Mesenchymal stem cell (in vitro differentiated cells and primary cell): ENCODE measurements around the gene SARDH.

ENCODE experiments used
- DNase-seq: peaks from one replicate; pipeline ENCODE4 v3.0.0-alpha.2; 2013
- H2AFZ ChIP-seq: one replicate; pipeline ENCODE4 v1.6.1; 2013; ENCODE audit warnings: low read depth, mild to moderate bottlenecking, control low read depth, inconsistent platforms, low read length, moderate library complexity
- H2AK5ac ChIP-seq: 2 replicates; pipeline ENCODE4 v1.6.1; 2013; ENCODE audit warnings: low read length, moderate library complexity, mild to moderate bottlenecking, inconsistent platforms; ENCODE audit not compliant: severe bottlenecking
- H2BK120ac ChIP-seq: one replicate; pipeline ENCODE4 v1.6.1; 2013; ENCODE audit warnings: low read depth, mild to moderate bottlenecking, inconsistent platforms, low read length, moderate library complexity
- H2BK12ac ChIP-seq, 2 experiments: one replicate each; pipeline ENCODE4 v1.6.1; 2013; ENCODE audit warnings: inconsistent platforms in 2 of 2, low read length in 2 of 2, mild to moderate bottlenecking in 2 of 2, moderate library complexity in 2 of 2, control low read depth in 1 of 2
- H2BK15ac ChIP-seq: one replicate; pipeline ENCODE4 v1.6.1; 2013; ENCODE audit warnings: mild to moderate bottlenecking, low read depth, inconsistent platforms; ENCODE audit not compliant: poor library complexity, severe bottlenecking
- H2BK5ac ChIP-seq: 2 replicates; pipeline ENCODE4 v1.6.1; 2013; ENCODE audit warnings: low read depth, mild to moderate bottlenecking, low read length, control low read depth, inconsistent platforms; ENCODE audit not compliant: poor library complexity, severe bottlenecking
- H3K14ac ChIP-seq, 2 experiments: one replicate each; pipeline ENCODE4 v1.6.1; 2013; ENCODE audit warnings: inconsistent platforms in 2 of 2, low read length in 2 of 2, control low read depth in 1 of 2, mild to moderate bottlenecking in 1 of 2, moderate library complexity in 1 of 2
- H3K18ac ChIP-seq, 2 experiments: one replicate each; pipeline ENCODE4 v1.6.1; 2013; ENCODE audit warnings: inconsistent platforms in 2 of 2, low read length in 2 of 2, control low read depth in 1 of 2, low read depth in 1 of 2, mild to moderate bottlenecking in 1 of 2
- H3K23ac ChIP-seq, 2 experiments: one replicate each; pipeline ENCODE4 v1.6.1; 2013; ENCODE audit warnings: inconsistent platforms in 2 of 2, low read length in 2 of 2, mild to moderate bottlenecking in 2 of 2, moderate library complexity in 2 of 2, control low read depth in 1 of 2
- H3K27ac ChIP-seq: 2 replicates; pipeline ENCODE4 v1.5.1; 2013; ENCODE audit warnings: mild to moderate bottlenecking, moderate library complexity, low read length, control low read depth, inconsistent platforms; ENCODE audit not compliant: poor library complexity, severe bottlenecking
- H3K27me3 ChIP-seq, 2 experiments: 2 replicates each; pipeline versions ENCODE4 v1.6.1 to v1.7.0; 2013; ENCODE audit warnings: low read length in 2 of 2, mild to moderate bottlenecking in 2 of 2, moderate library complexity in 2 of 2, control low read depth in 1 of 2, inconsistent platforms in 1 of 2; ENCODE audit not compliant: control insufficient read depth in 1 of 2, insufficient read depth in 1 of 2
- H3K36me3 ChIP-seq, 2 experiments: 2 replicates each; pipeline versions ENCODE4 v1.6.1 to v1.7.0; 2013; ENCODE audit warnings: low read length in 2 of 2, control low read depth in 1 of 2, inconsistent platforms in 1 of 2, low read depth in 1 of 2, mild to moderate bottlenecking in 1 of 2; ENCODE audit not compliant: insufficient read depth in 2 of 2, control insufficient read depth in 1 of 2
- H3K4ac ChIP-seq, 2 experiments: one replicate each; pipeline ENCODE4 v1.6.1; 2013; ENCODE audit warnings: inconsistent platforms in 2 of 2, low read length in 2 of 2, mild to moderate bottlenecking in 2 of 2, moderate library complexity in 2 of 2, control low read depth in 1 of 2, low read depth in 1 of 2
- H3K4me1 ChIP-seq: 2 replicates; pipeline ENCODE4 v1.6.1; 2013; ENCODE audit warnings: low read depth, low read length, control low read depth; ENCODE audit not compliant: control insufficient read depth, insufficient read depth
- H3K4me2 ChIP-seq: 2 replicates; pipeline ENCODE4 v1.6.1; 2013; ENCODE audit warnings: low read length, mild to moderate bottlenecking, inconsistent platforms; ENCODE audit not compliant: poor library complexity, severe bottlenecking
- H3K4me3 ChIP-seq, 2 experiments: 2 replicates each; pipeline versions ENCODE4 v1.5.1 to v1.7.0; 2013; ENCODE audit warnings: low read length in 2 of 2, mild to moderate bottlenecking in 2 of 2, control low read depth in 1 of 2, low read depth in 1 of 2; ENCODE audit not compliant: insufficient read depth in 1 of 2
- H3K79me1 ChIP-seq: replicated peaks from 2 replicates; pipeline ENCODE4 v1.6.1; 2013; ENCODE audit warnings: mild to moderate bottlenecking, control low read depth, low read length, inconsistent platforms; ENCODE audit not compliant: poor library complexity, severe bottlenecking
- H3K9ac ChIP-seq: 2 replicates; pipeline ENCODE4 v1.7.0; 2013; ENCODE audit warnings: mild to moderate bottlenecking, low read length, moderate library complexity
- H3K9me3 ChIP-seq: 2 replicates; pipeline ENCODE4 v1.7.0; 2013; ENCODE audit warnings: mild to moderate bottlenecking, low read length; ENCODE audit not compliant: control insufficient read depth
- H4K8ac ChIP-seq: one replicate; pipeline ENCODE4 v1.6.1; 2013; ENCODE audit warnings: inconsistent platforms, mild to moderate bottlenecking, low read length, moderate library complexity
- H4K91ac ChIP-seq: one replicate; pipeline ENCODE4 v1.6.1; 2013; ENCODE audit warnings: mild to moderate bottlenecking, low read length, inconsistent platforms
- WGBS: methylation state at CpG from one replicate; pipeline ENCODE4 v1.1.7; 2013; ENCODE audit warnings: mixed read lengths; 5-methylcytosine and 5-hydroxymethylcytosine counted together

Gene SARDH

DNA sequence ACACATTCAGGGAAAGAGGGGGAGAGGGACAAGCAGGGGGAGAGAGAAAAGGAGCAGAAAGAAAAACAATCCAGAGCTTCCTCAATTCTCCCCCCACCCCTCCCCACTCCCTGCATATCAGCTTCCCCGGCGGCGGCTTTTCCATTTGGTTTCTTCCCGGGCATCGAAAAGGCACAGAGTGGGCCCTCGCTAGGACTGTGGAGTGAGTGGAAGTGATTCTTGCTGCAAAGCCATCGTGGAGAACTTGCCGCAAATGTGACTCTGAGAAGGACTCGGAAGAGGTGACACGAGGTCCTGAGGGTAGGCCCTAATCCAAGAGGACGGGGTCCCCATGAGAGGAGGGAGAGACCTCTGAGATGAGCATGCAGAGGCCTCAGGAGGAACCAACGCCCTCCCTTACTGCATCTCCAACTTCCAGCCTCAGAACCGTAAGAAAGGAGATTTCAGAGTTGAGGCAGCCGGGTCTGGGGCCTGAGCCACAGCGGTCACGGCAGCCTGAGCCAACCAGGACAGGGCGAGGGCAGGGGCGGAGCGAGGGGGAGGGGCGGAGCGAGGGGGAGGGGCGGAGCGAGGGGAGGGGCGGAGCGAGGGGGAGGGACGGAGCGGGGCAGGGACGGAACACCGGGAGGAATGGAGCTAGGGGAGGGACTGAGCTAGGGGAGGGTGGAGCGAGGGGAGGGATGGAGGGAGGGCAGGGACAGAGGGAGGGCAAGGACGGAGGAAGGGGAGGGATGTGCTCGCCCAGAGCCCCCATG, 21.2 kb upstream of the SARDH start:
- Histone ChIP-seq H3K14ac (no peak overlapping the region), H4K8ac (no peak overlapping the region), H2AFZ (no peak overlapping the region), H2BK15ac (no peak overlapping the region), H3K4me1 (peaks cover 7% of the 10 kb centered on the region), H3K23ac (no peak overlapping the region), H2AK5ac (no peak overlapping the region), H3K79me1 (peaks cover 17% of the 10 kb centered on the region), H3K27me3 (peaks cover 0 to 9% of the 10 kb centered on the region in 2 experiments), H3K9me3 (no peaks in the 10 kb centered on the region), H2BK12ac (no peak overlapping the region), H3K4ac (no peak overlapping the region), H3K36me3 (peaks cover 17 to 59% of the 10 kb centered on the region in 2 experiments), H3K27ac (no peak overlapping the region), H3K4me3 (no peak overlapping the region), H2BK120ac (no peak overlapping the region), H2BK5ac (no peak overlapping the region), H3K4me2 (no peak overlapping the region), H4K91ac (no peak overlapping the region), H3K9ac (no peak overlapping the region), H3K18ac (no peak overlapping the region)
- no peak for DNase-seq
- 81% methylated on average over 23 of the region's 32 CpGs for WGBS

DNA sequence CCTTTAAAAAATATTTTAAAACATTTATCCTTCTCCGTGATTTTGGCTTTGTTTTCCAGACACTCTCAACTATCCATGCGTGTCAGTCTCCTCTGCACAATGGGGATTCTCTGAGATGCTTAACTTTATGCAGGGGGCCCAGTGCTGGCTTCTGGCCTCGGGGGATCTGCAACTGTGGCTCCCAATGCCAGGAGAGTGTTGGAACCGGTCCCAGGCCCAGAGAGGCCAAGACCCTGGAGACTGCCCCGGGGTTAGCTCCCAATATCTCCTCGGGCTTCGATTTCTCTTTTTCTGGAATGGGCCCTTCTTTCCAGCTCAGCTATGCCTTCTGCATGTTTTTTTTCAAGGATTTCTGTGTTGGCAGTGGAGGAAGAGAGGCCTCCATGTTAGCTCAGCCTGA, 20.1 kb upstream of the SARDH start:
- no peak overlapping the region for H2BK12ac ChIP-seq
- no peak overlapping the region for H4K8ac ChIP-seq
- H3K4me3 ChIP-seq, result no peak overlapping the region
- no peak overlapping the region for H2AK5ac ChIP-seq
- no peak overlapping the region for H2BK15ac ChIP-seq
- peaks cover 0 to 16% of the 10 kb centered on the region in 2 experiments for H3K27me3 ChIP-seq
- no peak overlapping the region for H2BK5ac ChIP-seq
- 94% methylated on average over 7 of the region's 7 CpGs for WGBS
- no peak overlapping the region for H3K14ac ChIP-seq
- H3K4me2 ChIP-seq, result no peak overlapping the region
- H3K4me1 ChIP-seq, result peaks cover 1% of the 10 kb centered on the region
- no peak overlapping the region for H3K23ac ChIP-seq
- peaks cover 11% of the 10 kb centered on the region for H3K79me1 ChIP-seq
- peaks cover 9 to 51% of the 10 kb centered on the region in 2 experiments for H3K36me3 ChIP-seq
- no peak overlapping the region for H3K9ac ChIP-seq
- H3K9me3 ChIP-seq, result no peaks in the 10 kb centered on the region
- no peak overlapping the region for H3K4ac ChIP-seq
- H2AFZ ChIP-seq, result no peak overlapping the region
- no peak overlapping the region for H4K91ac ChIP-seq
- DNase-seq, result no peak
- no peak overlapping the region for H3K27ac ChIP-seq
- H3K18ac ChIP-seq, result no peak overlapping the region
- H2BK120ac ChIP-seq, result no peak overlapping the region

DNA sequence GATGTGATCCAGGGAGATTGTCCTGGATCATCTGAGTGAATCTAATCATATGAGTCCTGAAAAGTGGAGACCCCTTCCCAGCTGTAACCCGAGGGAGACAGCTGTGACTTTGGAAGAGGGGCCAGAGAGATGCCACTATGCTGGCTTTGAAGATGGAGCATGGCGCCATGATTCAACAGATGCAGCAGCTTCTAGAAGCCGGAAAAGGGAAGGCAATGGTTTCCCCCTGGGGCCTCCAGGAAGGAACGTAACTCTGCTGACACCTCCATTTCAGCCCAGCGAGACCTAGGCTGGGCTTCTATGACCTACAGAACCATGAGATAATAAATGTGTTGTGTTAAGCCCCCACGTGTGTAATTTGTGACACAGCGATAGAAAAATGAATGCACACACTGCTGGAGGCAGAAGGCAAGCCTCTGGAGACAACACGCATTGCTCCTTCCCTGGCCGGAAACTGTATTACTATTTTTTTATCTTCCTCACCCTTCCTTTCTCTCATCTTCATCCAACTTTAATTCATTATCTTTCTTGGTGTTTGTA, 16.6 kb upstream of the SARDH start:
- Histone ChIP-seq H3K4me2 (no peak overlapping the region), H3K4me3 (peak overlapping the region in 1 of 2 experiments; percentile 18), H2AFZ (no peak overlapping the region), H3K27me3 (peaks cover 0 to 45% of the 10 kb centered on the region in 2 experiments), H2BK15ac (no peak overlapping the region), H3K27ac (no peak overlapping the region), H4K8ac (no peak overlapping the region), H2BK5ac (no peak overlapping the region), H3K79me1 (no peaks in the 10 kb centered on the region), H2BK12ac (no peak overlapping the region), H3K4me1 (peaks cover 1% of the 10 kb centered on the region), H3K18ac (no peak overlapping the region), H3K9me3 (no peaks in the 10 kb centered on the region), H3K4ac (no peak overlapping the region), H3K9ac (no peak overlapping the region), H2BK120ac (no peak overlapping the region), H3K14ac (no peak overlapping the region), H3K36me3 (peaks cover 0 to 18% of the 10 kb centered on the region in 2 experiments), H3K23ac (no peak overlapping the region), H4K91ac (no peak overlapping the region), H2AK5ac (no peak overlapping the region)
- no peak for DNase-seq
- WGBS, result 88% methylated on average over 9 of the region's 9 CpGs

DNA sequence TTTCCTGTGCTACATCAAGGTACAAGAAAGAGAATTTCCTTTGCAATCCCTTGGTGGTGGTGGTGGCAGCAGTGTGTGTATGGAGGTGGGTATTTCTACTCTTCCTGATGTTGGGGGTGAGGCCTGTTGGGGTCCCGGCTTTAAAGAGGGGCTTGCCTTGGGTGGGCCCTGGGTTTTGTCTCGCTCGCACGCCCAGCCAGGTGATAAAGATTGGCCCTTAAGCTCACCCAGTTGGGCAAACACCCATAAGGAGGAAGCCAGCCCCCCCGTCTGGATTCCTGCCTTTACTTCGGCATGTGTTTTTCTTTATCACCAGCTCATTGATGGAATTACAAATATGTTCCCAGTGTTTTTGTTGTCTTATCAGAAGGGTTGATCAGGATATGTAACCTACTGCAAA, 16.0 kb upstream of the SARDH start:
- H2AFZ ChIP-seq, result no peak overlapping the region
- H3K36me3 ChIP-seq, result peaks cover 0 to 12% of the 10 kb centered on the region in 2 experiments
- no peak overlapping the region for H4K8ac ChIP-seq
- H3K9me3 ChIP-seq, result no peaks in the 10 kb centered on the region
- no peak overlapping the region for H3K9ac ChIP-seq
- H3K14ac ChIP-seq, result no peak overlapping the region
- H4K91ac ChIP-seq, result no peak overlapping the region
- H3K4ac ChIP-seq, result no peak overlapping the region
- no peak overlapping the region for H2BK120ac ChIP-seq
- no peak overlapping the region for H3K4me2 ChIP-seq
- WGBS, result 100% methylated on average over 4 of the region's 6 CpGs
- no peak overlapping the region for H2AK5ac ChIP-seq
- no peak overlapping the region for H2BK5ac ChIP-seq
- H3K79me1 ChIP-seq, result no peaks in the 10 kb centered on the region
- no peak overlapping the region for H2BK12ac ChIP-seq
- H3K4me3 ChIP-seq, result no peak overlapping the region
- no peak overlapping the region for H3K27ac ChIP-seq
- DNase-seq, result no peak
- H3K18ac ChIP-seq, result no peak overlapping the region
- no peak overlapping the region for H3K23ac ChIP-seq
- peaks cover 1% of the 10 kb centered on the region for H3K4me1 ChIP-seq
- peaks cover 0 to 51% of the 10 kb centered on the region in 2 experiments for H3K27me3 ChIP-seq
- H2BK15ac ChIP-seq, result no peak overlapping the region
